Fibroblast of villous mesenchyme (primary cell): Measurements from ENCODE around the gene TFRC. TPM values are rescaled to one million over a fixed set of nuclear protein-coding genes. Genes with fewer than 3 reads are reported as not detected.
"Not testable (repeated sequence)": the region's sequence is repeated elsewhere in the genome, so short reads cannot be mapped to it uniquely, and the experiment has no call there.

Source experiments
- DNase-seq: peaks from one replicate; pipeline ENCODE4 v3.0.0-alpha.2; 2010; ENCODE audit warnings: low read depth
- H3K4me3 ChIP-seq: 2 replicates; pipeline ENCODE4 v1.5.1; 2011; ENCODE audit warnings: low read depth, mild to moderate bottlenecking, low read length
- total RNA-seq: library from RNA; depleted of rRNA; stranded (reverse); fragments of >200 nt; gene quantifications from 2 replicates; pipeline ENCODE4 v1.2.3, GENCODE V29; 2012
- TF ChIP-seq, protein P1 (sequence below): IDR thresholded peaks from 2 replicates; pipeline ENCODE4 v1.5.1; 2012; ENCODE audit warnings: low read depth, mild to moderate bottlenecking, low read length; ENCODE audit not compliant: insufficient read depth

TFRC gene
- total RNA-seq, 1 donor = 150 TPM

- H3K4me3 ChIP-seq = no peak overlapping the region
- no peak for DNase-seq
- TF ChIP-seq, protein P1, sequence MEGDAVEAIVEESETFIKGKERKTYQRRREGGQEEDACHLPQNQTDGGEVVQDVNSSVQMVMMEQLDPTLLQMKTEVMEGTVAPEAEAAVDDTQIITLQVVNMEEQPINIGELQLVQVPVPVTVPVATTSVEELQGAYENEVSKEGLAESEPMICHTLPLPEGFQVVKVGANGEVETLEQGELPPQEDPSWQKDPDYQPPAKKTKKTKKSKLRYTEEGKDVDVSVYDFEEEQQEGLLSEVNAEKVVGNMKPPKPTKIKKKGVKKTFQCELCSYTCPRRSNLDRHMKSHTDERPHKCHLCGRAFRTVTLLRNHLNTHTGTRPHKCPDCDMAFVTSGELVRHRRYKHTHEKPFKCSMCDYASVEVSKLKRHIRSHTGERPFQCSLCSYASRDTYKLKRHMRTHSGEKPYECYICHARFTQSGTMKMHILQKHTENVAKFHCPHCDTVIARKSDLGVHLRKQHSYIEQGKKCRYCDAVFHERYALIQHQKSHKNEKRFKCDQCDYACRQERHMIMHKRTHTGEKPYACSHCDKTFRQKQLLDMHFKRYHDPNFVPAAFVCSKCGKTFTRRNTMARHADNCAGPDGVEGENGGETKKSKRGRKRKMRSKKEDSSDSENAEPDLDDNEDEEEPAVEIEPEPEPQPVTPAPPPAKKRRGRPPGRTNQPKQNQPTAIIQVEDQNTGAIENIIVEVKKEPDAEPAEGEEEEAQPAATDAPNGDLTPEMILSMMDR = no peak
Observed at GRCh38 chr3:196009456-196009855, 72.4 kb downstream of the TFRC start.

DNA sequence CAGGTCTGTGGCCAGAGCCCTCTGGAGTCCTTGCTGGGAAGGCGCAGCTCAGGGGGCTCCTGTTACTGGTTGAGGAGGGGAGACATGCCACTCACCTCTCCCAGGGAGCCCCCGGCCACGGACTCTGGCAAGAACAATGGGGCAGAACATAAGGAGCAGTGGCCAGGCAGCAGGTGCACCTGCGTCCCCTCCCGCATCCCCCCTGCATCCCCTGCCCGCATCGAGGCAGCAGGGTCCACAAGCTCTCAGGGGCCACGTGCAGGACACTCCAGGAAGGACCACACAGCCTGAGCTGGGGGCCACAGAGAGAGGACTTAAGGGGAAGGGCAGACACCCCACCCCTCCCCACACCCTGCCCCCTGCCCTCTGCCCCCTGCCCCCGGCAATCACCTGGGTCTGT, 73.0 kb downstream of the TFRC start:
- TF ChIP-seq, protein P1 = no peak
- DNase-seq = no peak
- H3K4me3 ChIP-seq = no peak overlapping the region

GRCh38 chr3:196008387-196008786, 73.5 kb downstream of the TFRC start:
- no peak overlapping the region for H3K4me3 ChIP-seq
- TF ChIP-seq, protein P1 = no peak
- no peak for DNase-seq

GRCh38 chr3:196007744-196008335, 74.0 kb downstream of the TFRC start:
- TF ChIP-seq, protein P1 = no peak
- H3K4me3 ChIP-seq = no peak overlapping the region
- DNase-seq = no peak

- not testable (repeated sequence) for H3K4me3 ChIP-seq, DNase-seq
Observed at GRCh38 chr3:196005338-196005737, 76.6 kb downstream of the TFRC start.

DNA sequence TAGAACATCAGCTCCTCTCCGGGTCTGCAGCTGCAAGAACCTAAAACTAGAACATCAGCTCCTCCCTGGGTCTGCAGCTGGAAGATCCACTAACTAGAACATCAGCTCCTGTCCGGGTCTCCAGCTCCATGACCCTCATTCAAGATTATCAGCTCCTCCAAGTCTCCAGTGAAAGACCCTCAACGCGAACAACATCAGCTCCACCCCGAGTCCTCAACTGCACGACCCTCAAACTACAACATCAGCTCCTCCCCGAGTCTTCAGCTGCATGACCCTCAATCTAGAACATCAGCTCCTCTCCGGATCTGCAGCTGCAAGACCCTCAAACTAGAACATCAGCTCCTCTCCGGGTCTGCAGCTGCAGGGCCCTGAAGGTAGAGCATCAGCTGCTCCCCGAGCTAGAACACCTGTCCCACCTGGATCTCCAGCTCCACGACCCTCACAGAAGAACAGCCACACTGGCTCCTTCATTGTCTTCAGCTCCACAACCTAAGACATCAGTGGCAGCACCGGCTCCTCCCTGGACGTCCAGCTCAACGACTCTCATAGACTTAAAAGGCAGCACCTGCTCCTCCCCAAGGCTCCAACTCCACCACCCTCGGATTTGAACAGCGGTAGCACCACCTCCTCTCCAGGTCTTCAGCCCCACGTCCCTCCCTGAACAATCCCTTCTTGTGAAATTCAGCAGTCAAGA, 77.4 kb downstream of the TFRC start:
- not testable (repeated sequence) for DNase-seq, H3K4me3 ChIP-seq

DNA sequence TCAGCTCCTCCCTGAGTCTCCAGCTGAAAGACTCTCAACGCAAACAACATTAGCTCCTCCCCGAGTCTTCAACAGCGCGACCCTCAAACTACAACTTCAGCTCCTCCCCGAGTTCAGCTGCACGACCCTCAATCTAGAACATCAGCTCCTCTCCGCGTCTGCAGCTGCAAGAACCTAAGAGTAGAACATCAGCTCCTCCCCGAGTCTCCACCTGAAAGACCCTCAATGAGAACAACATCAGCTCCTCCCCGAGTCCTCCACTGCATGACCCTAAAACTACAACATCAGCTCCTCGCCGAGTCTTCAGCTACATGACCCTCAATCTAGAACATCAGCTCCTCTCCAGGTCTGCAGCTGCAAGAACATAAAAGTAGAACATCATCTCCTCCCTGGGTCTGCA, 78.3 kb downstream of the TFRC start:
- H3K4me3 ChIP-seq = no peak overlapping the region
- TF ChIP-seq, protein P1 = no peak
- no peak for DNase-seq

DNA sequence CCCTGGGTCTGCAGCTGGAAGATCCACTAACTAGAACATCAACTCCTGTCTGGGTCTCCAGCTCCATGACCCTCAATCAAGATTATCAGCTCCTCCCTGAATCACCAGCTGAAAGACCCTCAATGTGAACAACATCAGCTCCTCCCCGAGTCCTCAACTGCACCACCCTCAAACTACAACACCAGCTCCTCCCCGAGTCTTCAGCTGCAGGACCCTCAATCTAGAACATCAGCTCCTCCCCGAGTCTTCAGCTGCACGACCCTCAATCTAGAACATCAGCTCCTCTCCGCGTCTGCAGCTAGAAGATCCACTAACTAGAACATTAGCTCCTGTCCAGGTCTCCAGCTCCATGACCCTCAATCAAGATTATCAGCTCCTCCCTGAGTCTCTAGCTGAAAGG, 79.2 kb downstream of the TFRC start:
- not testable (repeated sequence) for DNase-seq, H3K4me3 ChIP-seq

DNA sequence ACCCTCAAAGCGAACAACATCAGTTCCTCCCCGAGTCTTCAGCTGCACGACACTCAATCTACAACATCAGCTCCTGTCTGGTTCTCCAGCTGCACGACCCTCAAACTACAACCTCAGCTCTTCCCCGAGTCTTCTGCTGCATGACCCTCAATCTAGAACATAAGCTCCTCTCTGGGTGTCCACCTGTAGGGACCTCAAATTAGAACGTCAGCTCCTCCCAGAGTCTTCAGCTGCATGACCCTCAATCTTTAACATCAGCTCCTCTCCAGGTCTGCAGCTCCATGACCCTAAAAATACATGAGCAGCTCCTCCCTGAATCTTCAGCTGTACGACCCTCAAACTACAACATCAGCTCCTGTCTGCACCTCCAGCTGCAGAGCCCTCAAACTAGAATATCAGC, 80.7 kb downstream of the TFRC start:
- DNase-seq, H3K4me3 ChIP-seq: not testable (repeated sequence)

GRCh38 chr3:196000360-196000950, 81.4 kb downstream of the TFRC start:
- DNase-seq, H3K4me3 ChIP-seq: not testable (repeated sequence)
